ENCODE data around the gene DKC1. TPM values are rescaled to one million over a fixed set of nuclear protein-coding genes. Genes with fewer than 3 reads are reported as not detected.
A peak's percentile ranks its signal among the peaks of the same experiment; 100 is the strongest.

The DKC1 gene
- total RNA-seq, 4 donors from 2014 or later: 18.4 to 32.8 (median 19.8) TPM

- Histone ChIP-seq H3K27me3 (no peaks in the 10 kb centered on the region), H3K27ac (no peak overlapping the region), H3K4me3 (no peak overlapping the region), H3K9me3 (no peaks in the 10 kb centered on the region), H3K4me1 (peaks cover 0 to 15% (median 0%) of the 10 kb centered on the region in 3 donors), H3K36me3 (no peaks in the 10 kb centered on the region)
- ATAC-seq: peak; percentile 22
- WGBS, 2 donors (ENCODE audit: low coverage in 1 of 2): 47 to 66% methylated on average over 5 to 6 of the region's 6 CpGs
- TF ChIP-seq POLR2A (IDR thresholded peaks at IDR 0.05): no peak
- TF ChIP-seq CTCF (IDR thresholded peaks at IDR 0.05): no peak
- TF ChIP-seq EP300 (IDR thresholded peaks at IDR 0.05): no peak
- no peak for TF ChIP-seq POLR2AphosphoS5 (IDR thresholded peaks at IDR 0.05)
Measured at GRCh38 chrX:154719132-154719675, 43.5 kb upstream of the DKC1 start.

- H3K9me3 ChIP-seq: no peaks in the 10 kb centered on the region
- no peak overlapping the region for H3K4me3 ChIP-seq
- H3K4me1 ChIP-seq: peaks cover 0 to 23% (median 0%) of the 10 kb centered on the region in 3 donors
- H3K27me3 ChIP-seq: no peaks in the 10 kb centered on the region
- H3K36me3 ChIP-seq: no peaks in the 10 kb centered on the region
- ATAC-seq: no peak
- 67 to 77% methylated on average over 1 to 3 of the region's 4 CpGs for WGBS, 2 donors (ENCODE audit: low coverage in 1 of 2)
- TF ChIP-seq POLR2A (IDR thresholded peaks at IDR 0.05) (no peak), EP300 (IDR thresholded peaks at IDR 0.05) (no peak), POLR2AphosphoS5 (IDR thresholded peaks at IDR 0.05) (no peak), CTCF (IDR thresholded peaks at IDR 0.05) (no peak)
- no peak overlapping the region for H3K27ac ChIP-seq
Measured at GRCh38 chrX:154720067-154720466, 42.6 kb upstream of the DKC1 start.

- Histone ChIP-seq H3K27me3 (no peaks in the 10 kb centered on the region), H3K4me1 (peaks cover 0 to 31% (median 0%) of the 10 kb centered on the region in 3 donors), H3K27ac (no peak overlapping the region), H3K4me3 (no peak overlapping the region), H3K9me3 (no peaks in the 10 kb centered on the region), H3K36me3 (no peaks in the 10 kb centered on the region)
- TF ChIP-seq POLR2AphosphoS5 (IDR thresholded peaks at IDR 0.05) (no peak), POLR2A (IDR thresholded peaks at IDR 0.05) (no peak)
- 84 to 94% methylated on average over 3 of the region's 3 CpGs for WGBS, 2 donors (ENCODE audit: low coverage in 1 of 2)
- no peak for ATAC-seq
Measured at GRCh38 chrX:154721155-154721554, 41.5 kb upstream of the DKC1 start.

- no peaks in the 10 kb centered on the region for H3K9me3 ChIP-seq
- 100% methylated on average over 1 of the region's 2 CpGs; no CpG with 5 or more reads in 1 of the 2 donors for WGBS, 2 donors (ENCODE audit: low coverage in 1 of 2)
- ATAC-seq: no peak
- peaks cover 12 to 57% (median 27%) of the 10 kb centered on the region in 3 donors for H3K4me1 ChIP-seq
- no peaks in the 10 kb centered on the region for H3K36me3 ChIP-seq
- no peak overlapping the region for H3K4me3 ChIP-seq
- TF ChIP-seq EP300 (IDR thresholded peaks at IDR 0.05) (no peak), CTCF (IDR thresholded peaks at IDR 0.05) (no peak), POLR2A (IDR thresholded peaks at IDR 0.05) (no peak), POLR2AphosphoS5 (IDR thresholded peaks at IDR 0.05) (no peak)
- H3K27ac ChIP-seq: peak overlapping the region in 2 of 4 donors; percentile 39 to 48
- no peaks in the 10 kb centered on the region for H3K27me3 ChIP-seq
Measured at GRCh38 chrX:154724993-154725756, 37.5 kb upstream of the DKC1 start.

GRCh38 chrX:154727418-154727817, 35.2 kb upstream of the DKC1 start:
- Histone ChIP-seq H3K27ac (peak overlapping the region; percentile 81 to 93 (median 84)), H3K36me3 (no peaks in the 10 kb centered on the region), H3K4me3 (no peak overlapping the region), H3K4me1 (peaks cover 20 to 80% (median 47%) of the 10 kb centered on the region in 3 donors), H3K9me3 (no peaks in the 10 kb centered on the region), H3K27me3 (no peaks in the 10 kb centered on the region)
- WGBS, 2 donors (ENCODE audit: low coverage in 1 of 2): no CpG with 5 or more reads among the region's 1 CpG
- ATAC-seq: no peak
- TF ChIP-seq EP300 (IDR thresholded peaks at IDR 0.05) (no peak), CTCF (IDR thresholded peaks at IDR 0.05) (no peak), POLR2AphosphoS5 (IDR thresholded peaks at IDR 0.05) (no peak), POLR2A (IDR thresholded peaks at IDR 0.05) (no peak)
